NB4 (cell line): Measurements from ENCODE around the gene MAP3K8.

Experiments used
- DNase-seq: peaks from one replicate; pipeline ENCODE4 v3.0.0; 2010; ENCODE audit warnings: low read depth
- H3K4me3 ChIP-seq: one replicate; pipeline ENCODE4 v1.5.1; 2011; ENCODE audit warnings: mild to moderate bottlenecking, low read depth, low read length, moderate library complexity
- CTCF ChIP-seq: IDR thresholded peaks from one replicate; pipeline ENCODE4 v1.5.1; 2012; ENCODE audit warnings: low read depth, low read length
- MYC ChIP-seq: IDR thresholded peaks from 2 replicates; pipeline ENCODE4 v1.6.1; 2011; ENCODE audit warnings: low read depth, low read length
- POLR2A ChIP-seq: IDR thresholded peaks from 2 replicates; pipeline ENCODE4 v1.6.1; 2011; ENCODE audit warnings: mild to moderate bottlenecking; ENCODE audit not compliant: insufficient read length; ENCODE audit errors: extremely low read depth
- TF ChIP-seq, protein P1 (sequence below): IDR thresholded peaks from 2 replicates; pipeline ENCODE4 v1.6.1; 2011; ENCODE audit warnings: low read depth, low read length

MAP3K8 gene

GRCh38 chr10:30398193-30398592, 35.8 kb upstream of the MAP3K8 start:
- no peak for DNase-seq

GRCh38 chr10:30398788-30399187, 35.2 kb upstream of the MAP3K8 start:
- H3K4me3 ChIP-seq: no peak overlapping the region
- no peak for DNase-seq
- TF ChIP-seq MYC: no peak
- TF ChIP-seq, protein P1, sequence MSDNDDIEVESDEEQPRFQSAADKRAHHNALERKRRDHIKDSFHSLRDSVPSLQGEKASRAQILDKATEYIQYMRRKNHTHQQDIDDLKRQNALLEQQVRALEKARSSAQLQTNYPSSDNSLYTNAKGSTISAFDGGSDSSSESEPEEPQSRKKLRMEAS: no peak
- TF ChIP-seq CTCF: no peak
- no peak for TF ChIP-seq POLR2A

More at GRCh38 chr10:30398193-30398592, 35.8 kb upstream of the MAP3K8 start:
- H3K4me3 ChIP-seq: no peak overlapping the region
- TF ChIP-seq MYC (no peak), CTCF (no peak), POLR2A (no peak)
- TF ChIP-seq, protein P1: no peak

DNA sequence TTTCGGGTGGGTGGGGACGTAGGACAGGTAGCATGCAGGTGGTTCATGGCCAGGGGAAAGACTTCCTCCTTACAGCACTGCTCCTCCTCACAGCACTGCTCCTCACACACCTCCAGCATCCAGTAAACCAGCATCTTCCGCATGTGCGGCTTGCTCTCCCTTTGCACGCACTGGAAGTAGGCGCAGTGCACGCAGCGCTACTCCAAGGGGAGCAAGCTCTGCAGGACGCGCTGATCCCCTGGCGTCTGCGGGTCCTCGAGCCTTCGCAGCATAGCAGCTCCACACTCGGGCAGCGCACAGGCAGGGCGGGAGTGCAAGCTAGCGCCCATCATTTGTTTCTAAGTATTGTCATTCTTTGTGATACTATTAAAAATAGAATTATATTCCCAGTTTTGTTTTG, 30.5 kb upstream of the MAP3K8 start:
- TF ChIP-seq MYC (no peak), CTCF (no peak), POLR2A (no peak)
- TF ChIP-seq, protein P1: no peak
- no peak for DNase-seq
- no peak overlapping the region for H3K4me3 ChIP-seq

DNA sequence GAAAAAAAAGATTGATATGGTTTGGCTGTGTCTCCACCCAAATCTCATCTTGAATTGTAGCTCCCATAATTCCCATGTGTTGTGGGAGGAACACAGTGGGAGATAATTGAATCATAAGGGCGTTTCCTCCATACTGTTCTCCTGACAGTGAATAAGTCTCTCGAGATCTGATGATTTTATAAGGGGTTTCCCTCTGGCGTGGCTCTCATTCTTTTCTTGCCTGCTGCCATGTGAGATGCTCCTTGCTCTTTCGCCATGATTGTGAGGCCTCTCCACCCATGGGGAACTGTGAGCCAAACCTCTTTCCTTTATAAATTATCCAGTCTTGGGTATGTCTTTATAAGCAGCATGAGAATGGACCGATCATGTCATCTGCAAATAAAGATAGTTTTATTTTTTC, 29.4 kb upstream of the MAP3K8 start:
- no peak for DNase-seq
- H3K4me3 ChIP-seq: no peak overlapping the region
- TF ChIP-seq CTCF (no peak), POLR2A (no peak)
- TF ChIP-seq, protein P1: no peak

GRCh38 chr10:30411263-30411662, 22.7 kb upstream of the MAP3K8 start:
- no peak overlapping the region for H3K4me3 ChIP-seq
- no peak for DNase-seq
- TF ChIP-seq CTCF: no peak
- TF ChIP-seq MYC: no peak
- no peak for TF ChIP-seq POLR2A
- TF ChIP-seq, protein P1: no peak

GRCh38 chr10:30412901-30413300, 21.1 kb upstream of the MAP3K8 start:
- no peak for DNase-seq
- no peak overlapping the region for H3K4me3 ChIP-seq
- TF ChIP-seq, protein P1: no peak
- no peak for TF ChIP-seq POLR2A
- TF ChIP-seq CTCF: no peak
- TF ChIP-seq MYC: no peak
